GM19043 (cell line): ENCODE measurements around the gene PRCP.

ENCODE experiments used
- ATAC-seq: cut with Tn5 transposase; IDR thresholded peaks from one replicate; pipeline ENCODE4 v1.9.1; 2021; ENCODE audit warnings: low read depth; ENCODE audit not compliant: unreplicated experiment

The PRCP gene

GRCh38 chr11:82791779-82792178 is 108.5 kb downstream of the PRCP start:
- no peak for ATAC-seq

- ATAC-seq, result no peak
Observed at GRCh38 chr11:82790723-82791484, 109.3 kb downstream of the PRCP start.

- no peak for ATAC-seq
Observed at GRCh38 chr11:82787981-82788380, 112.2 kb downstream of the PRCP start.

GRCh38 chr11:82786836-82787235 is 113.4 kb downstream of the PRCP start:
- ATAC-seq, result no peak

GRCh38 chr11:82786001-82786400 is 114.2 kb downstream of the PRCP start:
- ATAC-seq, result no peak

- ATAC-seq, result no peak
Observed at GRCh38 chr11:82782825-82783374, 117.3 kb downstream of the PRCP start.

GRCh38 chr11:82778776-82779175 is 121.5 kb downstream of the PRCP start:
- no peak for ATAC-seq

- ATAC-seq, result no peak
Observed at GRCh38 chr11:82776377-82776776, 123.9 kb downstream of the PRCP start.

- ATAC-seq, result peak; percentile 99
Observed at GRCh38 chr11:82775736-82776346, 124.4 kb downstream of the PRCP start.

GRCh38 chr11:82775218-82775617 is 125.0 kb downstream of the PRCP start:
- no peak for ATAC-seq
